ENCODE data around the gene MBLAC1. TPM values are rescaled to one million over a fixed set of nuclear protein-coding genes. Genes with fewer than 3 reads are reported as not detected.

The MBLAC1 gene
- total RNA-seq, 1 experiment from 2014 or later: 3.2 TPM

- no peak for TF ChIP-seq CTCF (IDR thresholded peaks at IDR 0.05; ENCODE audit: insufficient read depth in 1 of 2, low read depth in 1 of 2, low read length in 1 of 2, severe bottlenecking in 1 of 2, unreplicated experiment in 1 of 2)
- H3K4me1 ChIP-seq: peaks cover 18% of the 10 kb centered on the region
- intact Hi-C loops (cut with micrococcal nuclease; ENCODE audit: unreplicated experiment): no loop called here
- Mint-ChIP-seq H3K4me3 (ENCODE audit: unreplicated experiment) (no peak overlapping the region), H3K36me3 (ENCODE audit: insufficient read depth, unreplicated experiment) (peaks cover 85% of the 10 kb centered on the region), H3K27me3 (ENCODE audit: insufficient read depth, unreplicated experiment) (no peaks in the 10 kb centered on the region), H3K4me1 (ENCODE audit: low read depth, unreplicated experiment) (peaks cover 24% of the 10 kb centered on the region), H3K9me3 (ENCODE audit: unreplicated experiment) (no peaks in the 10 kb centered on the region), H3K27ac (ENCODE audit: unreplicated experiment) (no peak overlapping the region)
- H3K9me3 ChIP-seq: no peaks in the 10 kb centered on the region
- CTCF ChIA-PET: interaction anchor here (0.6 kb wide), 1 partner anchor 1024 kb away, joined by 3 read pairs; no protein-coding TSS in a partner anchor
- no peaks in the 10 kb centered on the region; the same call in 1 of the 2 replicates for H3K36me3 ChIP-seq (ENCODE audit: control insufficient read depth, insufficient read depth, low read length)
- no peak overlapping the region for H3K4me3 ChIP-seq (ENCODE audit: low read depth, low read length)
- DNase-seq: no peak
- no peaks in the 10 kb centered on the region for H3K27me3 ChIP-seq (replicated peaks; ENCODE audit: control insufficient read depth, insufficient read depth, low read length)
- no TSS peak for BruUV-seq (replicated peaks)
- POLR2A ChIA-PET: interaction anchor here (0.8 kb wide), 1 partner anchor 12 kb away, joined by 3 read pairs; no protein-coding TSS in a partner anchor
Measured at GRCh38 chr7:100154651-100155491, 28.1 kb downstream of the MBLAC1 start.

GRCh38 chr7:100155553-100156317, 29.0 kb downstream of the MBLAC1 start:
- Mint-ChIP-seq H3K9me3 (ENCODE audit: unreplicated experiment) (no peaks in the 10 kb centered on the region), H3K27me3 (ENCODE audit: insufficient read depth, unreplicated experiment) (no peaks in the 10 kb centered on the region), H3K36me3 (ENCODE audit: insufficient read depth, unreplicated experiment) (peaks cover 85% of the 10 kb centered on the region), H3K4me3 (ENCODE audit: unreplicated experiment) (peak overlapping the region; percentile 79), H3K27ac (ENCODE audit: unreplicated experiment) (no peak overlapping the region), H3K4me1 (ENCODE audit: low read depth, unreplicated experiment) (peaks cover 16% of the 10 kb centered on the region)
- H3K9me3 ChIP-seq: no peaks in the 10 kb centered on the region
- CTCF ChIA-PET: no interaction called here
- intact Hi-C loops (cut with micrococcal nuclease; ENCODE audit: unreplicated experiment): no loop called here
- DNase-seq: no peak
- H3K4me3 ChIP-seq (ENCODE audit: low read depth, low read length): no peak overlapping the region
- no peaks in the 10 kb centered on the region for H3K27me3 ChIP-seq (replicated peaks; ENCODE audit: control insufficient read depth, insufficient read depth, low read length)
- POLR2A ChIA-PET: interaction anchor here (0.8 kb wide), 1 partner anchor 11 kb away, joined by 3 read pairs; no protein-coding TSS in a partner anchor
- peaks cover 18% of the 10 kb centered on the region for H3K4me1 ChIP-seq
- H3K36me3 ChIP-seq (ENCODE audit: control insufficient read depth, insufficient read depth, low read length): no peaks in the 10 kb centered on the region; the same call in 1 of the 2 replicates
- no peak for TF ChIP-seq CTCF (IDR thresholded peaks at IDR 0.05; ENCODE audit: insufficient read depth in 1 of 2, low read depth in 1 of 2, low read length in 1 of 2, severe bottlenecking in 1 of 2, unreplicated experiment in 1 of 2)
- no TSS peak for BruUV-seq (replicated peaks)

GRCh38 chr7:100156331-100157068, 29.7 kb downstream of the MBLAC1 start:
- no peaks in the 10 kb centered on the region for H3K9me3 ChIP-seq
- Mint-ChIP-seq H3K36me3 (ENCODE audit: insufficient read depth, unreplicated experiment) (peaks cover 79% of the 10 kb centered on the region), H3K27ac (ENCODE audit: unreplicated experiment) (peak overlapping the region; percentile 90), H3K4me3 (ENCODE audit: unreplicated experiment) (peak overlapping the region; percentile 79), H3K27me3 (ENCODE audit: insufficient read depth, unreplicated experiment) (no peaks in the 10 kb centered on the region), H3K9me3 (ENCODE audit: unreplicated experiment) (no peaks in the 10 kb centered on the region), H3K4me1 (ENCODE audit: low read depth, unreplicated experiment) (peaks cover 15% of the 10 kb centered on the region)
- BruUV-seq (replicated peaks): no TSS peak
- no peaks in the 10 kb centered on the region; the same call in 1 of the 2 replicates for H3K36me3 ChIP-seq (ENCODE audit: control insufficient read depth, insufficient read depth, low read length)
- ChIA-PET POLR2A (interaction anchor here (0.8 kb wide), 1 partner anchor 115 kb away, joined by 3 read pairs; no protein-coding TSS in a partner anchor), CTCF (no interaction called here)
- no peak overlapping the region for H3K4me3 ChIP-seq (ENCODE audit: low read depth, low read length)
- no peaks in the 10 kb centered on the region for H3K27me3 ChIP-seq (replicated peaks; ENCODE audit: control insufficient read depth, insufficient read depth, low read length)
- intact Hi-C loops (cut with micrococcal nuclease; ENCODE audit: unreplicated experiment): no loop called here
- no peak for TF ChIP-seq CTCF (IDR thresholded peaks at IDR 0.05; ENCODE audit: insufficient read depth in 1 of 2, low read depth in 1 of 2, low read length in 1 of 2, severe bottlenecking in 1 of 2, unreplicated experiment in 1 of 2)
- peaks cover 18% of the 10 kb centered on the region for H3K4me1 ChIP-seq
- DNase-seq: no peak
